GM18520 (cell line): ENCODE measurements around the gene LBH.

ENCODE experiments used
- ATAC-seq: cut with Tn5 transposase; IDR thresholded peaks from one replicate; pipeline ENCODE4 v1.9.1; 2021; ENCODE audit not compliant: unreplicated experiment

Gene LBH

DNA sequence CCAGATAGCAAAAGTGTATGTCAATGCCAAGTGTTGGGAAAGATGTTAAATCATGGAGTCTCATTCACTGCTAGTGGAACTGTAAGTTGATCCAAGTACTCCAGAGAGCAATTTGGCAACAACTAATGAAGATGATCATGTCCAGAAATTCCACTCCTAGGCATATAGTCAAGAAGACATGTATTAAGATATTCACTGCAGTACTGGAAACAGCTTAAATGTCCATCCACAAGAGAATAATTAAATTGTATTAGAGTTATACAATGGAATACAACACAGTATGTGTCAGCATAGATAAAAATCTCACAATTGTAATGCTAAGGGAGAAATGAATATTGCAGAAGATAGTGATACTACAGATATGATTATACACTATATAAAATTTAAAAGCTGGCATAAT lies 15.2 kb upstream of the LBH start:
- no peak for ATAC-seq

GRCh38 chr2:30217644-30218337 lies 13.5 kb upstream of the LBH start:
- ATAC-seq = no peak

GRCh38 chr2:30218338-30218713 lies 13.0 kb upstream of the LBH start:
- no peak for ATAC-seq

GRCh38 chr2:30218814-30219213 lies 12.5 kb upstream of the LBH start:
- no peak for ATAC-seq

DNA sequence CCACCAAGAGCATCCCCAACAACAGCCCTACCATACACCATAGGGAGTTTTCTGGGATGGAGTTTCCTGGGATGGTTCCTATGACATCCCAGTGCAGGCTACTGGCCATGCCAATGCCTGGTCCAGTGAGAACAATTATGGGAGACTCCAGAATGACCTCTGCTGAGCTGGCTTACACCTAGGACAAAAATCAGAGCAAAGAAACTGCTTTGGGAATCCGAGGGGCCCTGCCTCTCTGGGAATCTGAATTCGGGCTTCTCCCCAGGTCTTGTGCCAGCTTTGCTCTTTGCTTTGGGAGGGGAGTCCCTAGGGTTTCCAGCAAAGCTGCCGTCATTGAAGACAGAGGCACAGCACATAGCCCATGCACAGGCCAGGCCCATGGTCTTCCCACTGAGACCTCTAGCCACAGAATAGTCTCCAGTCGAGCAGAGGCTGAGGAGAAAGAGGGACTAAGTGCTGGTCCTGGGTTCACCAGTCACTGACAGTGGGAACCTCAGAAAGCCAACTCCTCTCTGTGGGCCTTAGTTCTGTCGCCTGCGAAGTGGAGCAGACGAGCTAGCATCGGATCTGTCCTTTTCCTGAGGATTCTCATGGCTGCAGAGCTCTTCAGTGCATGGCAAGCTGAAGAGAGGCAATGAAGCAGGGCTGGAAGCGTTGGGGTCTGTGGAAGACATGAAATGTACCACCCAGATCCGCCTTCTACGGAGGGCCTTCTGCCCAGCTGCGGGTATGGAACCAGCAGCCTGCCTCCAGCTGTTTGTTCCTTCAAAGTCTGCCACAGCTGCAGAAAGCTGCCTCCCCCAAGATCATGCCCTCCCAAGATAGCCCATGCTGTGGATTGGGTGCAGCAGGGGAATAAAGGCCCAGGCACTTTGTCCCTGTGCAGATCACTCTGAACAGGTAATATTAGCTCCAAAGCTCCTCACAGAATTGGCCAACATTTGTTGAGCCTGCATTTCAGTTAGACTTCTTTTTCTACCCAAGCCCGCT lies 11.2 kb upstream of the LBH start:
- no peak for ATAC-seq

DNA sequence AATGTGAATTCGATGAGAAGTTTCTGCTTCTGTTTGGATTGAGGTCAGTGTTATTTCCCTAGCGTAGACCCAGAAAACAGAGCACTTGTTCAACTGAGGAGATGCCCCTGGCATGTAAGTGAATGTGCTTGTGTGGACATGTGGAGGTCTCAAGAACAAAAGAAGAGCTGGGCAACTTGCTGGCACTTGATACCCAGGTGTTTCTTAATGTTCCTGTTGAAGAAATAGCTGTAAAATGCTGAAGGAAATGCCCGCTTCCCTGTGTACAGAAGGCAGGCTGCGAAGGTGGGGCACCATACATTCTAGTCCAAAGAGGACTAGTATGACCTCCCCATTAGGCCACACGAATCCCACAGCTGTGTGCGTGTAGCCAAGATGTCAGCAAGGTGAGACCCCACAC lies 9.8 kb upstream of the LBH start:
- no peak for ATAC-seq

DNA sequence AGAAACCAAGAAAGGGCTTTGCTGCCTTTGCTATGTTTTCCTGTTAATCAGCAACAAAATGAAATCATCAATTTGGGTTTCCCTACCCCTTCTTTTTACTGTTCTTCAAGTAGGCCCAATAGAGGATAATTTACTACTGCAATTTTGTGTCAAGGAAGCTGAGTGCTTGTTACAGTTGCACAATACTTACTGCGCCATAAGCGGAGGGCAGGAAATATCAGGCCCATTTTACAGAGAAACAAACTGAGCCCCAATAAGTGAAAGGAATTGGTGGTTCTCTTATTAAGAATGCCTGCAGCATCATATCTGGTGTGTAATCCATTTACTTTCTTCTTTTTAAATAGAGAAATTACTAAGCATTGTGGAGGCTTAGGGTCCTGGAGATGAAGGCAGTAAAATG lies 9.3 kb upstream of the LBH start:
- no peak for ATAC-seq

GRCh38 chr2:30222636-30223360 lies 8.5 kb upstream of the LBH start:
- no peak for ATAC-seq

DNA sequence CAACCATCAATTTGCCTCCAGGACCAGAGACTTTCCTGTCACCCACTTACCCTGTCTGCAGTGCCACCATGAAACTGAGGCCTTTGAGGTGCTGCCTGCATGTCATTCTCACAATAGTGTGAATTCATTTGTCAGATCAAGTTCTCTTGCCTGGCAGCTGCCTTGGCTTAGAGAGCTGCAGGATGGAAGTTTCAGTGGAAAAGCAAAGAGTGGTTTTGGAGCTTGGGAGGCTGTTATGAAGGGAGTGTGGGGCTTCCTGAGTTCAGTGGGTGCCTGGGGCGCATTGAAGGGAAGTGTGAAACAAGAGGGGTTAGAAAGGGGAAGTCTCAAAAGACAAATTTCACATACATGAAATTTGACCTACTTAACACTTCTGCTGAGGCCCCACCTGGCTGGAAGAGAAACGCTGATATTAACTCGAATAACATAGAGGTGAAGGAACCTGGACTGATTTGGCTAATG lies 7.9 kb upstream of the LBH start:
- no peak for ATAC-seq

GRCh38 chr2:30224151-30224550 lies 7.2 kb upstream of the LBH start:
- ATAC-seq = no peak

DNA sequence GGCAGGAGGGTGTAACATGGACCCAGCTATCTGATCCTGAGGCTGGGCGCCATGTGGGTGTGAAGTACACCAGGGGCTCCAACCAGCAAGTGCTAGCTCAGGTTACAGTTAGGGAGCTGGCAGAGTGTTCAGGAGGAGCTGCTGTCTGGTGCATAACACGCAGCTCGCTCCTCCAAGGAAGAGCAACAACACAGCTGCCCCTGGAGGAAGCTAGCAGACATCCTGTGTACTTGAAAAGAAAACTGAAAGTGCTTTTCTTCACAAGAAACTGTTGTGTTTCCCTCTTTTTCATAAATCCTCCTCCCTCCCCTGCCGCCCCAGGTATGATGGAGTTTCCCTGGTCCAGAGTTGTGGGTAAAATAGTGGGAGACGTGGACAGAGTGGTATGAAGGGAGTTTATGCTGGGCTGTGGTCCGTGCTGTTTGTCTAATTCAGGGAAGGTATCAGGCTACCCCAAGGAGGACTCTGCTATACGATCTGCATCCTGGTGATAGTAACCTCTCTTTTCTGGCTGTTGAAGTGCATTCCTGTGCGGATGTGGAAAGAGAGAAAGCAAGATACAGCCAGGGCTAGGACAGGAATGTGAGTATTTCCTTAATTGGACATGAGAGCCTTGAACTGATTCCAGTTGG lies 6.1 kb upstream of the LBH start:
- ATAC-seq = no peak

- ATAC-seq = no peak
Measured at GRCh38 chr2:30226144-30227032, 4.9 kb upstream of the LBH start.

GRCh38 chr2:30229596-30229995 lies 1.7 kb upstream of the LBH start:
- no peak for ATAC-seq

DNA sequence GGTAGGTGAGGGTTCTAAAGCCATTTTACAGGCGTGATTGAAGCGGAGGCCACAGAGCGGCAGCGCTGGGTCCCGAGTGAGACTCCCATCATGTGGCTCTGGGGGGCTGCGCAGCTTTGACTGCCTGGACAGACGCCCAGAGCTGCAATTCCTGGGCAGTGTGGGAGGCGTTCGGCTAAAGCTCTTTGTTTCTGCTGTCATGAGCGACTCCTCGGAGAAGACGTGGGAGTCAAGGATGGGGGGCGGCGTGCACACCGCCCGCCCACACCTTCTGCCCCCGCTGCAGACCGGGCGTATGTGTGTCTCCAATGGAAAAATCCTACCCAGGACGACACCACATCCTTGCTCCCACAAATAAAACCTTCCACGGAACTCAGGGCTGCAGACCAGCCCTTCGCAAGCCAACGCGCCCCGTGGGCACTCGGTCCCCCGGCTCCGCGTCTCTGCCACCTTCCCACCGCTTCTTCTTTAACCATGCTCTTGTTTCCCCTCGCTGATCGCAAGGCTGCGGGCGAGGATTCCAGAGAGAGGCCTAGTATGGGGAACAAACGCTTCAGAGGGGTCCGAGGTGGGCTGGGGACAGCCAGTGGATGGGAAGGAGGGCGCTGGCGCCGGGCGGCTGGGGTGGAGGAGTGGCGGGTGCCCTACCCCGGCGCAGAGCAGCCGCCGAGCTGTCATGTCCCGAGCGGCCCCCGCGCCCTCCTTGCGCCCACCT lies 680 bp upstream of the LBH start:
- ATAC-seq = no peak

GRCh38 chr2:30231996-30232800 lies 864 bp downstream of the LBH start:
- peak; percentile 14 for ATAC-seq

GRCh38 chr2:30232801-30233130 lies 1.4 kb downstream of the LBH start:
- ATAC-seq = no peak

DNA sequence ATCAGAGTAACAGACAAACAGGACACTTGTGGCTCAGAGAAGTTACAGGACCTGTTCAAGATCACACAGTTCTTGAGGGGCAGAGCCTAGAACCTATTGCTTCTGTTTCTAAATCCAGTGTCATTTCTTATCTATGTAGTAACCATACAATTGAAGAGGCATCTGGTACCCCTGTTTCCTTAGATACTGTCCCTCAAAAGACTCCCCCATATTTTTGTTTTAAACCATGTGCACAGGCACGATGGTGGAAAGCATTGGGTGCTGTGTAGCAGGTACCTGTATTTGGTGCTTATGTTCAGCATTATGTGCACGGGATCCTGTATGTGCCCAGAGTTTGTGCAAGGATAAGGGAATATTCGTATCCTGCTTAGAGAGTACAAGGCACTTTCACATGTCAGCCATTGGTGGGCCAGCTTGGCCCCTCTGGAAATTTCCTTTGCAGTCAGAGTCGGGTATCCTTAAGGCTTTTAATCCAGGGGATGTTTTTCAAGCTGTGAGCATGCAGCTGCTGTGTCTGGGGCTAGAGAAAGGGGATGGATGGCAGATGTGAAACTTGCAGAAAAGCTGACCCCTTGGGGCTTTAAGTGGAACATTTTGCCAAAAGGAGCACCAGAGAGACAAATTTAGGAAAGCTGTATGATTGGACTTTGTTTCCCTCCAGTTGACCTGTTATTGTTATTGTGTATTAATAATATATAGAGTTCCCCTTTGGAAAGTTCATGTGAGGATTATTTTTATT lies 2.1 kb downstream of the LBH start:
- ATAC-seq = no peak
